ENCODE measurements around the gene PTPRM. TPM values are rescaled to one million over a fixed set of nuclear protein-coding genes. Genes with fewer than 3 reads are reported as not detected.

The PTPRM gene
- total RNA-seq, 1 experiment from 2014 or later = 14.5 TPM

GRCh38 chr18:7577706-7578105, 10.6 kb downstream of the PTPRM start:
- POLR2A ChIA-PET = no interaction called here
- no peak overlapping the region for H3K4me3 ChIP-seq (replicated peaks in 1 of 2; ENCODE audit: low read depth in 1 of 2, low read length in 2 of 2)
- ATAC-seq (no peak), DNase-seq (ENCODE audit: low read depth, low spot score) (no peak)
- H3K27ac ChIP-seq (ENCODE audit: low read depth, low read length) = no peak overlapping the region
- no peaks in the 10 kb centered on the region for H3K9me2 ChIP-seq (ENCODE audit: insufficient read depth)
- no peaks in the 10 kb centered on the region for H3K9me3 ChIP-seq (ENCODE audit: control insufficient read depth in 1 of 2, insufficient read depth in 1 of 2, low read depth in 1 of 2, low read length in 2 of 2)
- BruUV-seq (replicated peaks) = no TSS peak
- H3K9ac ChIP-seq (ENCODE audit: low read length) = no peak overlapping the region
- intact Hi-C loops (cut with micrococcal nuclease) = no loop called here
- RAD21 ChIA-PET (ENCODE audit: low non-redundant PET in 1 of 2, low total read pairs in 2 of 2, uncharacterized antibody in 2 of 2, unreplicated experiment in 2 of 2) = no interaction called here
- no peak for TF ChIP-seq YY1 (IDR thresholded peaks at IDR 0.05; ENCODE audit: extremely low read depth, insufficient replicate concordance, low read depth, low read length)
- TF ChIP-seq CBX3 (IDR thresholded peaks at IDR 0.05; ENCODE audit: low read depth) = no peak
- no peak for TF ChIP-seq POLR2A (IDR thresholded peaks at IDR 0.05; ENCODE audit: borderline replicate concordance, extremely low read depth, insufficient read depth, insufficient read length)
- TF ChIP-seq, protein P1, sequence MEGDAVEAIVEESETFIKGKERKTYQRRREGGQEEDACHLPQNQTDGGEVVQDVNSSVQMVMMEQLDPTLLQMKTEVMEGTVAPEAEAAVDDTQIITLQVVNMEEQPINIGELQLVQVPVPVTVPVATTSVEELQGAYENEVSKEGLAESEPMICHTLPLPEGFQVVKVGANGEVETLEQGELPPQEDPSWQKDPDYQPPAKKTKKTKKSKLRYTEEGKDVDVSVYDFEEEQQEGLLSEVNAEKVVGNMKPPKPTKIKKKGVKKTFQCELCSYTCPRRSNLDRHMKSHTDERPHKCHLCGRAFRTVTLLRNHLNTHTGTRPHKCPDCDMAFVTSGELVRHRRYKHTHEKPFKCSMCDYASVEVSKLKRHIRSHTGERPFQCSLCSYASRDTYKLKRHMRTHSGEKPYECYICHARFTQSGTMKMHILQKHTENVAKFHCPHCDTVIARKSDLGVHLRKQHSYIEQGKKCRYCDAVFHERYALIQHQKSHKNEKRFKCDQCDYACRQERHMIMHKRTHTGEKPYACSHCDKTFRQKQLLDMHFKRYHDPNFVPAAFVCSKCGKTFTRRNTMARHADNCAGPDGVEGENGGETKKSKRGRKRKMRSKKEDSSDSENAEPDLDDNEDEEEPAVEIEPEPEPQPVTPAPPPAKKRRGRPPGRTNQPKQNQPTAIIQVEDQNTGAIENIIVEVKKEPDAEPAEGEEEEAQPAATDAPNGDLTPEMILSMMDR (IDR thresholded peaks at IDR 0.05 in 2 of 3, conservative IDR thresholded peaks at IDR 0.05 in 1 of 3; ENCODE audit: borderline replicate concordance in 1 of 3, insufficient read depth in 1 of 3, low read depth in 2 of 3, low read length in 2 of 3) = no peak
- TF ChIP-seq, protein P2, sequence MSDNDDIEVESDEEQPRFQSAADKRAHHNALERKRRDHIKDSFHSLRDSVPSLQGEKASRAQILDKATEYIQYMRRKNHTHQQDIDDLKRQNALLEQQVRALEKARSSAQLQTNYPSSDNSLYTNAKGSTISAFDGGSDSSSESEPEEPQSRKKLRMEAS (IDR thresholded peaks at IDR 0.05) = no peak
- H3K4me1 ChIP-seq (ENCODE audit: control insufficient read depth in 1 of 2, insufficient read depth in 2 of 2, low read length in 2 of 2) = no peaks in the 10 kb centered on the region
- H2AFZ ChIP-seq (ENCODE audit: low read depth, low read length, poor library complexity, severe bottlenecking) = no peak overlapping the region
- no peak overlapping the region for H3K4me2 ChIP-seq (ENCODE audit: low read length)
- no peaks in the 10 kb centered on the region for H4K20me1 ChIP-seq (ENCODE audit: insufficient read depth)
- no peaks in the 10 kb centered on the region for H3K27me3 ChIP-seq (ENCODE audit: insufficient read depth, low read length)
- no peaks in the 10 kb centered on the region for H3K79me2 ChIP-seq (ENCODE audit: insufficient read depth, low read length)
- CTCF ChIA-PET = no interaction called here
- no peaks in the 10 kb centered on the region for H3K36me3 ChIP-seq (ENCODE audit: control insufficient read depth in 1 of 2, insufficient read depth in 2 of 2, low read length in 2 of 2)

DNA sequence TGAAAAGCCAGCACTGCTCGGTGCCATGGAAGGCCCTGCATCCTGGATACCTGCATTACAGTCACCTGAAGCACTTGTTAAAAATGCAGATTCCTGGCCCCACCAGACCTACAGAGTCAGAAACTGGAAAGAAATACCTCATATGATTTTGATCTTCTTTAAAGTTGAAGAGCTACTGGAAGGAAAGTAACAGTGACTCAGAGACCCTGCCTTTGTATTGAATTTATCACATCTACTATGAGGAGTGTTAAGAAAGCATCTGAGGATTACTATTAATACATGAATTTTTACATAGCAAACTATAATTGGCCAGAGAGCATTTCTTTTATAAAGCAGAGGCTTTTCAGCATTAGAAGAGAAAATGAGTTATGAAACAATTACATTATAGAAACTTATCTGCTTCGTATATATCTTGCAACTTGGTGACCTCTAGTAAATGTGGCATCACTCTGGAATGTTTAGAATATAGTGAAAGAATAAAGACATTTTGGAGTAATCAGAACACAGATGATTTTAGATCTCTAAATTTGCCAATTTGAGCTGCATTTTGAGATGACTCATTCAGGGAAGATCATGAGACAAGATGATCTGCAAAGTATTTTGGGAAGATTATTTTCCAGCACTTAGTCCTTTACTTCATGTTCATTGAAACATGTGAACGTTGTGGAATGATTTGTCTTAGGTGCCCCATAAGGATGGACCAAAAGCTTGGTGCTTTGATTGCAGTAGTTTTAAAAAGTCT, 12.2 kb downstream of the PTPRM start:
- Histone ChIP-seq H2AFZ (ENCODE audit: low read depth, low read length, poor library complexity, severe bottlenecking) (no peak overlapping the region), H3K9me3 (ENCODE audit: control insufficient read depth in 1 of 2, insufficient read depth in 1 of 2, low read depth in 1 of 2, low read length in 2 of 2) (no peaks in the 10 kb centered on the region), H3K36me3 (ENCODE audit: control insufficient read depth in 1 of 2, insufficient read depth in 2 of 2, low read length in 2 of 2) (no peaks in the 10 kb centered on the region), H4K20me1 (ENCODE audit: insufficient read depth) (no peaks in the 10 kb centered on the region), H3K4me3 (replicated peaks in 1 of 2; ENCODE audit: low read depth in 1 of 2, low read length in 2 of 2) (no peak overlapping the region), H3K27me3 (ENCODE audit: insufficient read depth, low read length) (no peaks in the 10 kb centered on the region), H3K79me2 (ENCODE audit: insufficient read depth, low read length) (no peaks in the 10 kb centered on the region), H3K9me2 (ENCODE audit: insufficient read depth) (no peaks in the 10 kb centered on the region), H3K9ac (ENCODE audit: low read length) (no peak overlapping the region), H3K4me2 (ENCODE audit: low read length) (no peak overlapping the region), H3K27ac (ENCODE audit: low read depth, low read length) (no peak overlapping the region), H3K4me1 (ENCODE audit: control insufficient read depth in 1 of 2, insufficient read depth in 2 of 2, low read length in 2 of 2) (no peaks in the 10 kb centered on the region)
- BruUV-seq (replicated peaks) = no TSS peak
- ChIA-PET POLR2A (no interaction called here), CTCF (no interaction called here), RAD21 (ENCODE audit: low non-redundant PET in 1 of 2, low total read pairs in 2 of 2, uncharacterized antibody in 2 of 2, unreplicated experiment in 2 of 2) (no interaction called here)
- intact Hi-C loops (cut with micrococcal nuclease) = no loop called here
- TF ChIP-seq ATF3 (IDR thresholded peaks at IDR 0.05) (no peak), EZH2phosphoT487 (IDR thresholded peaks at IDR 0.05; ENCODE audit: borderline replicate concordance) (no peak), REST (IDR thresholded peaks at IDR 0.05; ENCODE audit: low read depth) (no peak), SRF (IDR thresholded peaks at IDR 0.05; ENCODE audit: low read depth) (no peak), EGR1 (IDR thresholded peaks at IDR 0.05; ENCODE audit: low read depth) (no peak)
- ATAC-seq = no peak
- DNase-seq (ENCODE audit: low read depth, low spot score) = no peak

Measured in HCT116 (cell line).